ENCODE results near the gene MED8.
A peak's percentile ranks its signal among the peaks of the same experiment; 100 is the strongest.
"Not testable (repeated sequence)": the region's sequence is repeated elsewhere in the genome, so short reads cannot be mapped to it uniquely, and the experiment has no call there.

The MED8 gene

GRCh38 chr1:43410571-43410970 is 21.0 kb upstream of the MED8 start:
- Mint-ChIP-seq H3K36me3 (ENCODE audit: low read depth) (peaks cover 72% of the 10 kb centered on the region), H3K4me3 (no peak overlapping the region), H3K9me3 (no peaks in the 10 kb centered on the region), H3K27ac (no peak overlapping the region), H3K27me3 (no peaks in the 10 kb centered on the region), H3K4me1 (ENCODE audit: low read depth) (no peaks in the 10 kb centered on the region)
- DNase-seq, result no peak

GRCh38 chr1:43405876-43406234 is 16.3 kb upstream of the MED8 start:
- H3K4me1 Mint-ChIP-seq (ENCODE audit: low read depth), result peaks cover 5% of the 10 kb centered on the region
- peaks cover 83% of the 10 kb centered on the region for H3K36me3 Mint-ChIP-seq (ENCODE audit: low read depth)
- H3K27me3 Mint-ChIP-seq, result no peaks in the 10 kb centered on the region
- no peak overlapping the region for H3K4me3 Mint-ChIP-seq
- no peak for DNase-seq
- no peaks in the 10 kb centered on the region for H3K9me3 Mint-ChIP-seq
- H3K27ac Mint-ChIP-seq, result no peak overlapping the region

GRCh38 chr1:43405219-43405875 is 15.7 kb upstream of the MED8 start:
- Mint-ChIP-seq H3K36me3 (ENCODE audit: low read depth) (peaks cover 79% of the 10 kb centered on the region), H3K4me3 (no peak overlapping the region), H3K27me3 (no peaks in the 10 kb centered on the region), H3K4me1 (ENCODE audit: low read depth) (peaks cover 5% of the 10 kb centered on the region), H3K27ac (no peak overlapping the region), H3K9me3 (no peaks in the 10 kb centered on the region)
- no peak for DNase-seq

GRCh38 chr1:43404353-43404752 is 14.8 kb upstream of the MED8 start:
- DNase-seq, result no peak
- Mint-ChIP-seq H3K4me1 (ENCODE audit: low read depth) (peaks cover 5% of the 10 kb centered on the region), H3K27me3 (no peaks in the 10 kb centered on the region), H3K27ac (no peak overlapping the region), H3K36me3 (ENCODE audit: low read depth) (peaks cover 73% of the 10 kb centered on the region), H3K4me3 (no peak overlapping the region), H3K9me3 (no peaks in the 10 kb centered on the region)

GRCh38 chr1:43402089-43402865 is 12.7 kb upstream of the MED8 start:
- Mint-ChIP-seq H3K27me3 (no peaks in the 10 kb centered on the region), H3K9me3 (no peaks in the 10 kb centered on the region), H3K4me1 (ENCODE audit: low read depth) (peaks cover 8% of the 10 kb centered on the region), H3K36me3 (ENCODE audit: low read depth) (peaks cover 66% of the 10 kb centered on the region), H3K27ac (peak overlapping the region; percentile 7), H3K4me3 (no peak overlapping the region)
- no peak for DNase-seq

- H3K27me3 Mint-ChIP-seq, H3K9me3 Mint-ChIP-seq, H3K27ac Mint-ChIP-seq, DNase-seq, H3K4me3 Mint-ChIP-seq: not testable (repeated sequence)
- Mint-ChIP-seq H3K4me1 (ENCODE audit: low read depth) (peaks cover 10% of the 10 kb centered on the region), H3K36me3 (ENCODE audit: low read depth) (peaks cover 65% of the 10 kb centered on the region)
Measured at GRCh38 chr1:43400441-43400840, 10.8 kb upstream of the MED8 start.

- H3K27ac Mint-ChIP-seq, result no peak overlapping the region
- no peaks in the 10 kb centered on the region for H3K9me3 Mint-ChIP-seq
- no peak for DNase-seq
- H3K4me1 Mint-ChIP-seq (ENCODE audit: low read depth), result peaks cover 13% of the 10 kb centered on the region
- no peak overlapping the region for H3K4me3 Mint-ChIP-seq
- H3K27me3 Mint-ChIP-seq, result no peaks in the 10 kb centered on the region
- H3K36me3 Mint-ChIP-seq (ENCODE audit: low read depth), result peaks cover 57% of the 10 kb centered on the region
Measured at GRCh38 chr1:43398227-43398626, 8.6 kb upstream of the MED8 start.

- DNase-seq, result no peak
- Mint-ChIP-seq H3K4me3 (no peak overlapping the region), H3K9me3 (no peaks in the 10 kb centered on the region), H3K27ac (no peak overlapping the region), H3K36me3 (ENCODE audit: low read depth) (peaks cover 45% of the 10 kb centered on the region), H3K27me3 (no peaks in the 10 kb centered on the region), H3K4me1 (ENCODE audit: low read depth) (peaks cover 20% of the 10 kb centered on the region)
Measured at GRCh38 chr1:43396059-43396458, 6.5 kb upstream of the MED8 start.

- no peak overlapping the region for H3K27ac Mint-ChIP-seq
- H3K4me3 Mint-ChIP-seq, result no peak overlapping the region
- H3K4me1 Mint-ChIP-seq (ENCODE audit: low read depth), result peaks cover 26% of the 10 kb centered on the region
- no peaks in the 10 kb centered on the region for H3K9me3 Mint-ChIP-seq
- peaks cover 45% of the 10 kb centered on the region for H3K36me3 Mint-ChIP-seq (ENCODE audit: low read depth)
- DNase-seq, result no peak
- no peaks in the 10 kb centered on the region for H3K27me3 Mint-ChIP-seq
Measured at GRCh38 chr1:43395523-43395922, 5.9 kb upstream of the MED8 start.

- no peak for DNase-seq
- Mint-ChIP-seq H3K27me3 (no peaks in the 10 kb centered on the region), H3K4me3 (no peak overlapping the region), H3K4me1 (ENCODE audit: low read depth) (peaks cover 46% of the 10 kb centered on the region), H3K9me3 (no peaks in the 10 kb centered on the region), H3K27ac (peak overlapping the region; percentile 2), H3K36me3 (ENCODE audit: low read depth) (peaks cover 47% of the 10 kb centered on the region)
Measured at GRCh38 chr1:43392702-43393101, 3.1 kb upstream of the MED8 start.

GRCh38 chr1:43388613-43389012 is 987 bp downstream of the MED8 start:
- peaks cover 47% of the 10 kb centered on the region for H3K4me1 Mint-ChIP-seq (ENCODE audit: low read depth)
- H3K36me3 Mint-ChIP-seq (ENCODE audit: low read depth), result peaks cover 61% of the 10 kb centered on the region
- no peaks in the 10 kb centered on the region for H3K9me3 Mint-ChIP-seq
- peak overlapping the region; percentile 99 for H3K4me3 Mint-ChIP-seq
- peak overlapping the region; percentile 98 for H3K27ac Mint-ChIP-seq
- no peak for DNase-seq
- no peaks in the 10 kb centered on the region for H3K27me3 Mint-ChIP-seq

- H3K36me3 Mint-ChIP-seq (ENCODE audit: low read depth), result peaks cover 63% of the 10 kb centered on the region
Measured at GRCh38 chr1:43387976-43388599, 1.5 kb downstream of the MED8 start.

GRCh38 chr1:43386676-43387075 is 2.9 kb downstream of the MED8 start:
- peaks cover 40% of the 10 kb centered on the region for H3K4me1 Mint-ChIP-seq (ENCODE audit: low read depth)
- peak overlapping the region; percentile 3 for H3K27ac Mint-ChIP-seq
- H3K36me3 Mint-ChIP-seq (ENCODE audit: low read depth), result peaks cover 74% of the 10 kb centered on the region
- DNase-seq, result no peak
- H3K9me3 Mint-ChIP-seq, result no peaks in the 10 kb centered on the region
- no peak overlapping the region for H3K4me3 Mint-ChIP-seq
- H3K27me3 Mint-ChIP-seq, result no peaks in the 10 kb centered on the region

More at GRCh38 chr1:43387976-43388599, 1.5 kb downstream of the MED8 start:
- Mint-ChIP-seq H3K4me3 (peak overlapping the region; percentile 99), H3K4me1 (ENCODE audit: low read depth) (peaks cover 43% of the 10 kb centered on the region), H3K27me3 (no peaks in the 10 kb centered on the region), H3K9me3 (no peaks in the 10 kb centered on the region), H3K27ac (peak overlapping the region; percentile 98)
- DNase-seq, result no peak

GRCh38 chr1:43383449-43383848 is 6.2 kb downstream of the MED8 start:
- H3K27ac Mint-ChIP-seq, result no peak overlapping the region
- H3K36me3 Mint-ChIP-seq (ENCODE audit: low read depth), result peaks cover 87% of the 10 kb centered on the region
- H3K27me3 Mint-ChIP-seq, result no peaks in the 10 kb centered on the region
- no peak overlapping the region for H3K4me3 Mint-ChIP-seq
- DNase-seq, result no peak
- no peaks in the 10 kb centered on the region for H3K9me3 Mint-ChIP-seq
- H3K4me1 Mint-ChIP-seq (ENCODE audit: low read depth), result peaks cover 21% of the 10 kb centered on the region
